ENCODE measurements around the gene WNK3.

DNA sequence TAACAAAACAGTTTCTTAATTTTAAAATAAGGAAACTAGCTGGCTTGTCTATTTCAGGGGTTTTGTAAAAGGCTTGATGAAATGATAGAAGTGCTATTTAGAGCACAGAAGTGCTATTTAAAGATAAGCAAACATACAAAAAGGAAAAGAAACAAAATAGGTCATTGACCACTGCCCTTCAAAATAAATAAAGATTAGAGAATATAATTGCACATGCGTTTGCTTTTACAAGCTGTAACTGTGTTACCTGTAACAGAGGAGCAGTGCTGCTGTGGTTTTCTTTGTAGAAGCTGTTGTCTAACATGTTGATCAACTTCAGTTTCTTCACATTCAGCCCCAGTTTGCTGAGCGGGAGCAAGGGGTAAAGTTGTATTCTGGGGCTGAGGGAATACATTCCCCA, 63.5 kb downstream of the WNK3 start:
- TF ChIP-seq, protein P1, sequence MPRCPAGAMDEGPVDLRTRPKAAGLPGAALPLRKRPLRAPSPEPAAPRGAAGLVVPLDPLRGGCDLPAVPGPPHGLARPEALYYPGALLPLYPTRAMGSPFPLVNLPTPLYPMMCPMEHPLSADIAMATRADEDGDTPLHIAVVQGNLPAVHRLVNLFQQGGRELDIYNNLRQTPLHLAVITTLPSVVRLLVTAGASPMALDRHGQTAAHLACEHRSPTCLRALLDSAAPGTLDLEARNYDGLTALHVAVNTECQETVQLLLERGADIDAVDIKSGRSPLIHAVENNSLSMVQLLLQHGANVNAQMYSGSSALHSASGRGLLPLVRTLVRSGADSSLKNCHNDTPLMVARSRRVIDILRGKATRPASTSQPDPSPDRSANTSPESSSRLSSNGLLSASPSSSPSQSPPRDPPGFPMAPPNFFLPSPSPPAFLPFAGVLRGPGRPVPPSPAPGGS (IDR thresholded peaks at IDR 0.05): no peak
- TF ChIP-seq MYC (IDR thresholded peaks at IDR 0.05; ENCODE audit: borderline replicate concordance, low read length): no peak
- no peak for TF ChIP-seq POLR2A (IDR thresholded peaks at IDR 0.05; ENCODE audit: low read length)
- TF ChIP-seq, protein P2, sequence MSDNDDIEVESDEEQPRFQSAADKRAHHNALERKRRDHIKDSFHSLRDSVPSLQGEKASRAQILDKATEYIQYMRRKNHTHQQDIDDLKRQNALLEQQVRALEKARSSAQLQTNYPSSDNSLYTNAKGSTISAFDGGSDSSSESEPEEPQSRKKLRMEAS (IDR thresholded peaks at IDR 0.05): no peak

All from A549 (cell line).